Liver (tissue), 3 donors: ENCODE measurements around the gene TGDS.

Source experiments
- CTCF ChIP-seq: fragments of 150-350 bp; IDR thresholded peaks from 2 replicates; pipeline ENCODE4 v1.5.1; 2017; ENCODE audit warnings: improper control_type of control experiment, low read depth, low read length; ENCODE audit not compliant: missing input control
- FOXA1 ChIP-seq: IDR thresholded peaks from 2 replicates; pipeline ENCODE4 v1.6.1; 2016; ENCODE audit warnings: antibody characterized with exemption
- GABPA ChIP-seq, 2 donors: IDR thresholded peaks in 1 of 2; conservative IDR thresholded peaks in 1 of 2; 2 replicates each; pipeline ENCODE4 v1.6.1; 2016; ENCODE audit warnings: antibody characterized with exemption in 2 of 2, mild to moderate bottlenecking in 1 of 2, moderate library complexity in 1 of 2
- HNF4G ChIP-seq: IDR thresholded peaks from 2 replicates; pipeline ENCODE4 v1.6.1; 2016; ENCODE audit warnings: antibody characterized with exemption
- RAD21 ChIP-seq, 2 donors: IDR thresholded peaks; 2 replicates each; pipeline ENCODE4 v1.6.1; 2016; ENCODE audit warnings: antibody characterized with exemption in 2 of 2, mild to moderate bottlenecking in 2 of 2
- SP1 ChIP-seq: IDR thresholded peaks from 2 replicates; pipeline ENCODE4 v1.6.1; 2018; ENCODE audit warnings: antibody characterized with exemption, mild to moderate bottlenecking
- TAF1 ChIP-seq: conservative IDR thresholded peaks from 2 replicates; pipeline ENCODE4 v1.6.1; 2016; ENCODE audit warnings: antibody characterized with exemption, mild to moderate bottlenecking
- YY1 ChIP-seq: IDR thresholded peaks from 2 replicates; pipeline ENCODE4 v1.6.1; 2016; ENCODE audit warnings: antibody characterized with exemption, mild to moderate bottlenecking
- TF ChIP-seq, protein P1 (sequence below): IDR thresholded peaks from 2 replicates; pipeline ENCODE4 v1.6.1; 2016; ENCODE audit warnings: antibody characterized with exemption
- TF ChIP-seq, protein P2 (sequence below): IDR thresholded peaks from 2 replicates; pipeline ENCODE4 v1.6.1; 2016; ENCODE audit warnings: antibody characterized with exemption, mild to moderate bottlenecking
- donor health status: healthy.
- donor health status: healthy.

- TF ChIP-seq YY1 = no peak
- no peak for TF ChIP-seq TAF1
- no peak for TF ChIP-seq CTCF
- TF ChIP-seq HNF4G = no peak
- TF ChIP-seq FOXA1 = no peak
- no peak for TF ChIP-seq SP1
- TF ChIP-seq, protein P1, sequence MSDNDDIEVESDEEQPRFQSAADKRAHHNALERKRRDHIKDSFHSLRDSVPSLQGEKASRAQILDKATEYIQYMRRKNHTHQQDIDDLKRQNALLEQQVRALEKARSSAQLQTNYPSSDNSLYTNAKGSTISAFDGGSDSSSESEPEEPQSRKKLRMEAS = no peak
- no peak for TF ChIP-seq GABPA (IDR thresholded peaks at IDR 0.05 in 1 of 2, conservative IDR thresholded peaks at IDR 0.05 in 1 of 2)
- TF ChIP-seq, protein P2, sequence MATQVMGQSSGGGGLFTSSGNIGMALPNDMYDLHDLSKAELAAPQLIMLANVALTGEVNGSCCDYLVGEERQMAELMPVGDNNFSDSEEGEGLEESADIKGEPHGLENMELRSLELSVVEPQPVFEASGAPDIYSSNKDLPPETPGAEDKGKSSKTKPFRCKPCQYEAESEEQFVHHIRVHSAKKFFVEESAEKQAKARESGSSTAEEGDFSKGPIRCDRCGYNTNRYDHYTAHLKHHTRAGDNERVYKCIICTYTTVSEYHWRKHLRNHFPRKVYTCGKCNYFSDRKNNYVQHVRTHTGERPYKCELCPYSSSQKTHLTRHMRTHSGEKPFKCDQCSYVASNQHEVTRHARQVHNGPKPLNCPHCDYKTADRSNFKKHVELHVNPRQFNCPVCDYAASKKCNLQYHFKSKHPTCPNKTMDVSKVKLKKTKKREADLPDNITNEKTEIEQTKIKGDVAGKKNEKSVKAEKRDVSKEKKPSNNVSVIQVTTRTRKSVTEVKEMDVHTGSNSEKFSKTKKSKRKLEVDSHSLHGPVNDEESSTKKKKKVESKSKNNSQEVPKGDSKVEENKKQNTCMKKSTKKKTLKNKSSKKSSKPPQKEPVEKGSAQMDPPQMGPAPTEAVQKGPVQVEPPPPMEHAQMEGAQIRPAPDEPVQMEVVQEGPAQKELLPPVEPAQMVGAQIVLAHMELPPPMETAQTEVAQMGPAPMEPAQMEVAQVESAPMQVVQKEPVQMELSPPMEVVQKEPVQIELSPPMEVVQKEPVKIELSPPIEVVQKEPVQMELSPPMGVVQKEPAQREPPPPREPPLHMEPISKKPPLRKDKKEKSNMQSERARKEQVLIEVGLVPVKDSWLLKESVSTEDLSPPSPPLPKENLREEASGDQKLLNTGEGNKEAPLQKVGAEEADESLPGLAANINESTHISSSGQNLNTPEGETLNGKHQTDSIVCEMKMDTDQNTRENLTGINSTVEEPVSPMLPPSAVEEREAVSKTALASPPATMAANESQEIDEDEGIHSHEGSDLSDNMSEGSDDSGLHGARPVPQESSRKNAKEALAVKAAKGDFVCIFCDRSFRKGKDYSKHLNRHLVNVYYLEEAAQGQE = no peak
- TF ChIP-seq RAD21 (IDR thresholded peaks at IDR 0.05) = no peak
These were observed 37.2 kb downstream of the TGDS start for GRCh38 chr13:94558716-94559115.
